ENCODE results near the gene RASSF4. TPM values are rescaled to one million over a fixed set of nuclear protein-coding genes. Genes with fewer than 3 reads are reported as not detected.

Gene RASSF4
- total and polyA plus RNA-seq, 9 of the 15 experiments (the other 6 are each of a cell fraction or from before 2014, with no cell fraction given) = 0.01 to 0.62 (median 0.11) TPM; not detected in 3

DNA sequence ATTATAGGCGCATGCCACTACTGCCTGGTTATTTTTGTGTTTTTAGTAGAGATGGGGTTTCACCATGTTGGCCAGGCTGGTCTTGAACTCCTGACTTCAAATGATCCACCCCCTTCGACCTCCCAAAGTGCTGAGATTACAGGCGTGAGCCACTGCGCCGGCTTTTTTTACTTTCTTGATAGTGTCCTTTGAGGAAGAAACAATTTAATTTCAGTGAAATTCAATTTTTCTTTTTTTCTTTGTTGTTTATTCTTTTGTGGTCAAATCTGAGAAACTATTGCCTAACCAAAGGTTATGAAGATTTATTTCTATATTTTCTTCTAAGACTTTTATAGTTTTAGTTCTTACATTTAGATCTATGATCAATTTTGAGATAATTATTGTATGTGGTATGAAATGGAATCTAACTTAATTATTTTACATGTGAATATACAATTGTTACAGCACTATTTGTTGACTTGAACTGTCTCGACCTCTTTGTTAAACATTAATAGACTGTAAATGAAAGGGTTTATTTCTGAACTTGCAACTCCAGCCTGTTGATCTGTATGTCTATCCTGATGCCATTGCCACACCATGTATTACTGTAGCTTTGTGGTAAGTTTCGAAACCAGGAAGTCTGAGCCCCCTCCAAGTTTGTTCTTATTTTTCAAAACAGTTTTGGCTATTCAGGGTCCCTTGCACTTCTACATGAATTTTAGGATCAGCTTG, 19.8 kb upstream of the RASSF4 start:
- FAIRE-seq = no peak
- intact Hi-C loops (cut with micrococcal nuclease) (no loop called here), in situ Hi-C loops (cut with MboI) (no loop called here)
- Histone ChIP-seq H3K79me2 (ENCODE audit: control insufficient read depth, insufficient read depth, low read length) (no peaks in the 10 kb centered on the region), H2AFZ (ENCODE audit: low read depth, low read length) (no peak overlapping the region), H3K4me1 (replicated peaks in 1 of 2; ENCODE audit: control insufficient read depth in 2 of 2, insufficient read depth in 2 of 2, low read length in 2 of 2) (no peaks in the 10 kb centered on the region), H3K27ac (ENCODE audit: extremely low read depth, low read depth, low read length) (no peak overlapping the region), H3K9me3 (replicated peaks; ENCODE audit: control insufficient read depth, insufficient read depth, low read depth, low read length) (no peaks in the 10 kb centered on the region), H3K36me3 (ENCODE audit: control insufficient read depth, insufficient read depth, low read length) (no peaks in the 10 kb centered on the region), H3K9ac (ENCODE audit: insufficient read depth in 1 of 2, low read depth in 2 of 2, low read length in 2 of 2) (no peak overlapping the region), H3K4me3 (no peak overlapping the region), H3K27me3 (ENCODE audit: control insufficient read depth in 2 of 2, insufficient read depth in 2 of 2, low read length in 2 of 2) (peaks cover 4 to 23% of the 10 kb centered on the region in 2 experiments; a peak in 3 of 5 replicates), H4K20me1 (replicated peaks; ENCODE audit: control insufficient read depth, insufficient read depth, low read length) (no peaks in the 10 kb centered on the region), H3K9me1 (ENCODE audit: control insufficient read depth, insufficient read depth, low read length) (no peaks in the 10 kb centered on the region), H3K4me2 (ENCODE audit: insufficient read depth, low read length) (no peak overlapping the region)
- CTCF ChIA-PET (ENCODE audit: low intra/inter-chr PET ratio) = no interaction called here
- 10% methylated on average over 7 of the region's 7 CpGs for WGBS (ENCODE audit: insufficient coverage, low coverage, missing lambda C conversion rate)
- no peak for ATAC-seq
- TF ChIP-seq ZNF79 (CRISPR knock-in tag; IDR thresholded peaks at IDR 0.05; ENCODE audit: low read depth) (no peak), COPS2 (conservative IDR thresholded peaks at IDR 0.05) (no peak), PYGO2 (tag; IDR thresholded peaks at IDR 0.05) (no peak), NCOA2 (IDR thresholded peaks at IDR 0.05; ENCODE audit: partially characterized antibody in 2 of 2) (no peak), PHTF2 (CRISPR knock-in tag; IDR thresholded peaks at IDR 0.05) (no peak), NFIC (IDR thresholded peaks at IDR 0.05) (no peak)
- TF ChIP-seq, protein P1, sequence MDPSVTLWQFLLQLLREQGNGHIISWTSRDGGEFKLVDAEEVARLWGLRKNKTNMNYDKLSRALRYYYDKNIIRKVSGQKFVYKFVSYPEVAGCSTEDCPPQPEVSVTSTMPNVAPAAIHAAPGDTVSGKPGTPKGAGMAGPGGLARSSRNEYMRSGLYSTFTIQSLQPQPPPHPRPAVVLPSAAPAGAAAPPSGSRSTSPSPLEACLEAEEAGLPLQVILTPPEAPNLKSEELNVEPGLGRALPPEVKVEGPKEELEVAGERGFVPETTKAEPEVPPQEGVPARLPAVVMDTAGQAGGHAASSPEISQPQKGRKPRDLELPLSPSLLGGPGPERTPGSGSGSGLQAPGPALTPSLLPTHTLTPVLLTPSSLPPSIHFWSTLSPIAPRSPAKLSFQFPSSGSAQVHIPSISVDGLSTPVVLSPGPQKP (CRISPR knock-in tag; IDR thresholded peaks at IDR 0.05) = no peak
- no peak for DNase-seq (ENCODE audit: extremely low read depth in 1 of 4, low spot score in 3 of 4)
- POLR2A ChIA-PET = interaction anchor here (0.6 kb wide), 1 partner anchor 27 kb away, joined by 3 read pairs; no protein-coding TSS in a partner anchor
- no TSS peak for BruUV-seq (replicated peaks)
